Activated naive CD8-positive, alpha-beta T cell treated with anti-CD3 and anti-CD28 coated beads for 36 hours (primary cell): ENCODE results near the gene VAT1L. TPM values are rescaled to one million over a fixed set of nuclear protein-coding genes. Genes with fewer than 3 reads are reported as not detected.
"Not testable (repeated sequence)": the region's sequence is repeated elsewhere in the genome, so short reads cannot be mapped to it uniquely, and the experiment has no call there.

Source experiments
- DNase-seq: peaks from one replicate; pipeline ENCODE4 v3.0.0; 2021
- H3K27ac Mint-ChIP-seq: one replicate; pipeline ENCODE4 v1.8.0; 2022; ENCODE audit warnings: mild to moderate bottlenecking, moderate library complexity, mixed read lengths
- H3K27me3 Mint-ChIP-seq: one replicate; pipeline ENCODE4 v1.8.0; 2022; ENCODE audit warnings: mild to moderate bottlenecking, mixed read lengths
- H3K36me3 Mint-ChIP-seq: one replicate; pipeline ENCODE4 v1.8.0; 2021; ENCODE audit warnings: mild to moderate bottlenecking, mixed read lengths
- H3K4me1 Mint-ChIP-seq: one replicate; pipeline ENCODE4 v1.8.0; 2021; ENCODE audit warnings: mixed read lengths
- H3K4me3 Mint-ChIP-seq: one replicate; pipeline ENCODE4 v1.8.0; 2022; ENCODE audit warnings: mild to moderate bottlenecking, moderate library complexity, mixed read lengths
- H3K9me3 Mint-ChIP-seq: one replicate; pipeline ENCODE4 v1.8.0; 2022; ENCODE audit warnings: mixed read lengths
- total RNA-seq, 2 experiments: library from RNA; stranded (reverse); gene quantifications; one replicate each; pipeline ENCODE4 v1.2.3, GENCODE V29; 2021

The VAT1L gene
- total RNA-seq, 2 experiments from 2014 or later: not detected

- Mint-ChIP-seq H3K27me3 (peaks cover 7% of the 10 kb centered on the region), H3K4me1 (peaks cover 2% of the 10 kb centered on the region), H3K4me3 (no peak overlapping the region), H3K36me3 (no peaks in the 10 kb centered on the region), H3K27ac (no peak overlapping the region), H3K9me3 (no peaks in the 10 kb centered on the region)
- DNase-seq: no peak
Measured at GRCh38 chr16:77975942-77976341, 187.6 kb downstream of the VAT1L start.

GRCh38 chr16:77977339-77977738, 189.0 kb downstream of the VAT1L start:
- no peak overlapping the region for H3K27ac Mint-ChIP-seq
- DNase-seq: no peak
- H3K36me3 Mint-ChIP-seq: no peaks in the 10 kb centered on the region
- no peak overlapping the region for H3K4me3 Mint-ChIP-seq
- no peaks in the 10 kb centered on the region for H3K4me1 Mint-ChIP-seq
- no peaks in the 10 kb centered on the region for H3K9me3 Mint-ChIP-seq
- H3K27me3 Mint-ChIP-seq: peaks cover 2% of the 10 kb centered on the region

GRCh38 chr16:77985111-77985510, 196.7 kb downstream of the VAT1L start:
- Mint-ChIP-seq H3K36me3 (no peaks in the 10 kb centered on the region), H3K9me3 (no peaks in the 10 kb centered on the region), H3K27ac (no peak overlapping the region), H3K4me1 (no peaks in the 10 kb centered on the region), H3K27me3 (peaks cover 13% of the 10 kb centered on the region), H3K4me3 (no peak overlapping the region)
- no peak for DNase-seq

GRCh38 chr16:77986011-77986740, 197.8 kb downstream of the VAT1L start:
- DNase-seq: no peak
- no peaks in the 10 kb centered on the region for H3K36me3 Mint-ChIP-seq
- no peaks in the 10 kb centered on the region for H3K9me3 Mint-ChIP-seq
- peaks cover 13% of the 10 kb centered on the region for H3K27me3 Mint-ChIP-seq
- no peak overlapping the region for H3K4me3 Mint-ChIP-seq
- H3K4me1 Mint-ChIP-seq: no peaks in the 10 kb centered on the region
- no peak overlapping the region for H3K27ac Mint-ChIP-seq

GRCh38 chr16:77987810-77988209, 199.4 kb downstream of the VAT1L start:
- H3K9me3 Mint-ChIP-seq: no peaks in the 10 kb centered on the region
- H3K27me3 Mint-ChIP-seq: peaks cover 7% of the 10 kb centered on the region
- no peaks in the 10 kb centered on the region for H3K36me3 Mint-ChIP-seq
- no peak overlapping the region for H3K4me3 Mint-ChIP-seq
- no peaks in the 10 kb centered on the region for H3K4me1 Mint-ChIP-seq
- no peak overlapping the region for H3K27ac Mint-ChIP-seq
- no peak for DNase-seq

- Mint-ChIP-seq H3K9me3 (no peaks in the 10 kb centered on the region), H3K27ac (no peak overlapping the region), H3K36me3 (peaks cover 1% of the 10 kb centered on the region), H3K27me3 (no peaks in the 10 kb centered on the region), H3K4me1 (no peaks in the 10 kb centered on the region), H3K4me3 (no peak overlapping the region)
- no peak for DNase-seq
Measured at GRCh38 chr16:77989846-77990245, 201.5 kb downstream of the VAT1L start.

GRCh38 chr16:77991701-77992100, 203.3 kb downstream of the VAT1L start:
- H3K36me3 Mint-ChIP-seq: peaks cover 1% of the 10 kb centered on the region
- H3K9me3 Mint-ChIP-seq: peaks cover 10% of the 10 kb centered on the region

GRCh38 chr16:77992381-77992780, 204.0 kb downstream of the VAT1L start:
- DNase-seq, H3K27me3 Mint-ChIP-seq, H3K4me3 Mint-ChIP-seq, H3K27ac Mint-ChIP-seq, H3K4me1 Mint-ChIP-seq, H3K36me3 Mint-ChIP-seq: not testable (repeated sequence)
- peaks cover 14% of the 10 kb centered on the region for H3K9me3 Mint-ChIP-seq

More at GRCh38 chr16:77991701-77992100, 203.3 kb downstream of the VAT1L start:
- Mint-ChIP-seq H3K4me3 (no peak overlapping the region), H3K4me1 (no peaks in the 10 kb centered on the region), H3K27ac (no peak overlapping the region), H3K27me3 (no peaks in the 10 kb centered on the region)
- no peak for DNase-seq

- DNase-seq: no peak
- Mint-ChIP-seq H3K4me1 (no peaks in the 10 kb centered on the region), H3K27me3 (no peaks in the 10 kb centered on the region), H3K4me3 (no peak overlapping the region), H3K9me3 (peaks cover 14% of the 10 kb centered on the region), H3K27ac (no peak overlapping the region), H3K36me3 (peaks cover 1% of the 10 kb centered on the region)
Measured at GRCh38 chr16:77993111-77993985, 205.0 kb downstream of the VAT1L start.

- Mint-ChIP-seq H3K4me3 (no peak overlapping the region), H3K27ac (no peak overlapping the region), H3K27me3 (peaks cover 1% of the 10 kb centered on the region), H3K36me3 (peaks cover 1% of the 10 kb centered on the region), H3K9me3 (peaks cover 14% of the 10 kb centered on the region), H3K4me1 (no peaks in the 10 kb centered on the region)
- no peak for DNase-seq
Measured at GRCh38 chr16:77995843-77996455, 207.6 kb downstream of the VAT1L start.

GRCh38 chr16:77998350-77999023, 210.1 kb downstream of the VAT1L start:
- peaks cover 2% of the 10 kb centered on the region for H3K4me1 Mint-ChIP-seq
- no peak overlapping the region for H3K27ac Mint-ChIP-seq
- H3K36me3 Mint-ChIP-seq: peaks cover 1% of the 10 kb centered on the region
- H3K4me3 Mint-ChIP-seq: no peak overlapping the region
- H3K27me3 Mint-ChIP-seq: peaks cover 3% of the 10 kb centered on the region
- no peak for DNase-seq
- peaks cover 14% of the 10 kb centered on the region for H3K9me3 Mint-ChIP-seq

- H3K4me1 Mint-ChIP-seq: peaks cover 2% of the 10 kb centered on the region
- H3K27me3 Mint-ChIP-seq: peaks cover 10% of the 10 kb centered on the region
- peaks cover 4% of the 10 kb centered on the region for H3K9me3 Mint-ChIP-seq
- H3K4me3 Mint-ChIP-seq: no peak overlapping the region
- H3K27ac Mint-ChIP-seq: no peak overlapping the region
- DNase-seq: no peak
- H3K36me3 Mint-ChIP-seq: no peaks in the 10 kb centered on the region
Measured at GRCh38 chr16:78001451-78002025, 213.2 kb downstream of the VAT1L start.

- no peaks in the 10 kb centered on the region for H3K9me3 Mint-ChIP-seq
- H3K4me1 Mint-ChIP-seq: peaks cover 2% of the 10 kb centered on the region
- peak; percentile 77 for DNase-seq
- no peak overlapping the region for H3K27ac Mint-ChIP-seq
- H3K4me3 Mint-ChIP-seq: no peak overlapping the region
- H3K27me3 Mint-ChIP-seq: peaks cover 10% of the 10 kb centered on the region
- H3K36me3 Mint-ChIP-seq: no peaks in the 10 kb centered on the region
Measured at GRCh38 chr16:78002915-78003538, 214.7 kb downstream of the VAT1L start.

- peaks cover 10% of the 10 kb centered on the region for H3K27me3 Mint-ChIP-seq
- DNase-seq: no peak
- H3K4me1 Mint-ChIP-seq: peaks cover 2% of the 10 kb centered on the region
- H3K36me3 Mint-ChIP-seq: no peaks in the 10 kb centered on the region
- H3K27ac Mint-ChIP-seq: no peak overlapping the region
- H3K9me3 Mint-ChIP-seq: no peaks in the 10 kb centered on the region
- no peak overlapping the region for H3K4me3 Mint-ChIP-seq
Measured at GRCh38 chr16:78004517-78004916, 216.2 kb downstream of the VAT1L start.
